AG04449 (cell line): Measurements from ENCODE around the gene GRIN2C.

Experiments used
- CTCF ChIA-PET: fragments of 350-600 bp; formaldehyde crosslinking; extraction: SDS; loops from one replicate; lab custom pipeline; 2021; ENCODE audit warnings: antibody characterized with exemption; lab: Yijun Ruan, JAX
- POLR2A ChIA-PET: fragments of 400-600, 350-600 bp; formaldehyde crosslinking; extraction: SDS; loops from one replicate; lab custom pipeline; 2020; ENCODE audit warnings: antibody characterized with exemption, inconsistent platforms; lab: Yijun Ruan, JAX
- DNase-seq: peaks from one replicate; pipeline ENCODE4 v3.0.0-alpha.2; 2010; ENCODE audit warnings: low read depth, low spot score
- H3K4me3 ChIP-seq: 2 replicates; pipeline ENCODE4 v1.5.1; 2011; ENCODE audit warnings: low read depth, mild to moderate bottlenecking, control low read depth, low read length
- CTCF ChIP-seq: IDR thresholded peaks from one replicate; pipeline ENCODE4 v1.5.1; 2011; ENCODE audit warnings: mild to moderate bottlenecking, moderate library complexity, low read length, control low read depth, inconsistent platforms; ENCODE audit not compliant: insufficient read depth; ENCODE audit errors: missing control alignments

Gene GRIN2C

DNA sequence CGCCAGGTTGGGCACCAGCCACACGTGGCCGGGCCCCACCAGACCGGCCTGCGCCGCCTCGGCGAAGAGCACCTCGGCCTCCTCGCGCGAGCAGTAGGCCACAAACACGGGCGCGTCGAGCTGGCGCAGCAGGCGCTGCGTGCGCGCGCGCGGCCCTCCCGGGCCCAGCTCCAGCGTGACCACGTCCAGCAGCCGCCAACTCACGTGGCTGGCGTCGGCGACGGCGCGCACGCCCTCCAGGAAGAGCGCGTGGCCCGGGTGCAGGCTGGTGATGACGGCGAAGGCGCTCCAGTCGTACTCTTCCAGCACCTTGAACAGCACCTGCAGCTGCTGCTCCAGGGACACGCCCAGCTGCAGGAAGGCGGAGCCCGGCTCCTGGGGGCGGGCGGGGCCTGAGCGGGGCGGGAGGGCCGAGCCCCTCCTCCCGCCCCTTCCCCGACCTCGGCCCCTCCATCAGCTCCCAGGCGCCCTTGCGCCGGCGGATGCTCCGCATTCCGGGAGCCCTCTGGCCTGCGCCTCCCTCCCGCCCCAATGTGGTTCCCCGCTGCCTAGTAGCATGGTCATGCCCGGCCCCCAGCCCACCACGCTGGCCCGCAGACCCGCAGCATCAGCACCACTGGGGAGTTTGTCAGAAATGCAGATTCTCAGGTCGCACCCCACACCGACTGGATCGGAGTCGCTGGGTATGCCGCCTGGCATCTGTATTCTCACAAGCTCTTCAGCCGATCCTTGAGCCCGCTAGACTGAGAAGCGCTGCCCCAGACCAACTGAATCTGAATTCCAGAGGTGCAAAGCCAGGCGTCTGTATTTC, 7.2 kb downstream of the GRIN2C start:
- CTCF ChIA-PET = interaction anchor here (1.4 to 20.6 kb wide), 3 partner anchors 9 to 59 kb away, joined by 7 to 692 read pairs (median 81); no protein-coding TSS in a partner anchor

GRCh38 chr17:74851612-74852236, 8.0 kb downstream of the GRIN2C start:
- no peak overlapping the region for H3K4me3 ChIP-seq
- DNase-seq = no peak
- ChIA-PET CTCF (interaction anchor here (1.4 to 20.6 kb wide), 4 partner anchors 8 to 60 kb away, joined by 7 to 692 read pairs (median 44); no protein-coding TSS in a partner anchor), POLR2A (no interaction called here)
- no peak for TF ChIP-seq CTCF

More for the DNA sequence above, 7.2 kb downstream of the GRIN2C start:
- POLR2A ChIA-PET = no interaction called here
- no peak for TF ChIP-seq CTCF
- no peak for DNase-seq
- peak overlapping the region; percentile 12; the same call in 1 of the 2 replicates for H3K4me3 ChIP-seq

- DNase-seq = no peak
- no peak for TF ChIP-seq CTCF
- POLR2A ChIA-PET = no interaction called here
- CTCF ChIA-PET = interaction anchor here (1.9 to 8.8 kb wide), 2 partner anchors 13 to 59 kb away, joined by 7 to 81 read pairs; no protein-coding TSS in a partner anchor
- no peak overlapping the region for H3K4me3 ChIP-seq
These were observed 8.8 kb downstream of the GRIN2C start for GRCh38 chr17:74850914-74851313.

DNA sequence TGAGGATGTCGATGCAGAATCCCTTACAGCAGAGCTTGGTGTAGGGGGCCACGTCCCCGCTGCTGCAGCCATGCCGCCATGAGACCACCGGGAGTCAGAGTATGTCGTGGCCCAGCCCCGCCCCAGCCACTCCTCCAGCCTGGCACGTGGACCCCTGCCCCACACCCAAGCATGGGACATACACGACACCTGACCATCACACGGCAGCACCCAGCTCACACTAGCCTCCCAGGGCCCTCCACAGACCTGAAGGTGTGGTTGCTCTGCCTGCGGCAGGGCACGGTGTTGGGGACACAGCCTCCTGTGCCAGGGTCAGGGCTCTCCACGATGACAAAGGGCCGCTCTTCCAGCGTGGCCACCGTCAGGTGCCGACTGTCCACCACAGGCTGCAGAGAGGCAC, 9.4 kb downstream of the GRIN2C start:
- DNase-seq = no peak
- CTCF ChIA-PET = interaction anchor here (1.9 to 8.8 kb wide), 2 partner anchors 13 to 59 kb away, joined by 7 to 81 read pairs; no protein-coding TSS in a partner anchor
- H3K4me3 ChIP-seq = no peak overlapping the region
- POLR2A ChIA-PET = no interaction called here
- no peak for TF ChIP-seq CTCF

DNA sequence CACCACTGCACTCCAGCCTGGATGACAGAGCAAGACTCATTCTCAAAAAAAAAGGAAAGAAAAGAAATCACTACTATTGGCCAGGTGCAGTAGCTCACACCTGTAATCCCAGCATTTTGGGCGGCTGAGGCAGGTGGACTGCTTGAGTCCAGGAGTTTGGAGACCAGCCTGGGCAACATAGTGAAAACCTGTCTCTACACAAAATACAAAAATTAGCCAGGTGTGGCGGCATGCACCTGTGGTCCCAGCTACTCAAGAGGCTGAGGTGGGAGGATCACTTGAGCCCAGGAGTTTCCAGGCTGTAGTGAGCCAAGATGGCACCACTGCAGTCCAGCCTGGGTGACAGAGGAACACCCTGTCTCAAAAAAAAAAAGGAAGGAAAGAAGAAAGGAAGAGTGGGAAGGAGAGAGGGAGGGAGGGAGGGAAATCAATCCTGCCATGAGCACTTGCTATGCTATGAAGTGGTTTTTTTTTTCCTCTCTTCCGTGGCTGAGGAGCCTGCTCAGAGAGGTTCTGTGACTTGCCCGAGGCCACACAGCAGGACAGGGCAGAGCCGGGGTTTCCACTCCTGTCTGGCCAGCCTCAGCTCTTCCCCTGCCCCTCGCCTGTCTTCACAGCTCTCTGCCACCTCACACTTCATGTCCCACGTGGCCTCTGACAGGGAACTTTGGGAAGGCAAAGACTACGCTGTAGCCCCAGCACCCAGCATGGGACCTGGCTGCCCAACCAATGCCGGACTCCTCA, 10.9 kb downstream of the GRIN2C start:
- ChIA-PET CTCF (interaction anchor here (2.3 to 13.7 kb wide), 3 partner anchors 13 to 103 kb away, joined by 5 to 276 read pairs (median 40); partner anchors contain the start of gene GRIN2C), POLR2A (no interaction called here)

More for the DNA sequence above, 10.9 kb downstream of the GRIN2C start:
- TF ChIP-seq CTCF = no peak
- DNase-seq = no peak
- H3K4me3 ChIP-seq = no peak overlapping the region
